Measurements from ENCODE around the gene LDLRAD3.

Gene LDLRAD3

DNA sequence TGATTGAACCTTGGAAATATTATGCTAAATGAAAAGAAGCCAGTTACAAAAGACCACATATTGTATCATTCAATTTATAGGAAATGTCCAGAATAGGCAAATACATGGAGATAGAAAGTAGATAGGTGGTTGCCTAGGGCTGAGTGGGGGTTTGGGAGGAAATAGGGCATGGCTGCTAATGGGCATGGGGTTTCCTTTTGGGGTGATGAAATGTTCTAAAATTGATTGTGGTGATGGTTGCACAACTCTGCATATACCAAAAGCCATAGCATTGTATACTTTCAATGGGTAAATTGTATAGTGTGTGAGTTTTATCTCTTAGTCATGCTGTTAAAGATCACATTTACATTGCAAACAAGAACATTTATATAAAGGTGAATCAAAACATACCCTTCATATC is 48.7 kb downstream of the LDLRAD3 start:
- no peak for DNase-seq (ENCODE audit: low spot score)
- no peak for TF ChIP-seq CTCF (IDR thresholded peaks at IDR 0.05; ENCODE audit: extremely low read depth, missing control alignments)

DNA sequence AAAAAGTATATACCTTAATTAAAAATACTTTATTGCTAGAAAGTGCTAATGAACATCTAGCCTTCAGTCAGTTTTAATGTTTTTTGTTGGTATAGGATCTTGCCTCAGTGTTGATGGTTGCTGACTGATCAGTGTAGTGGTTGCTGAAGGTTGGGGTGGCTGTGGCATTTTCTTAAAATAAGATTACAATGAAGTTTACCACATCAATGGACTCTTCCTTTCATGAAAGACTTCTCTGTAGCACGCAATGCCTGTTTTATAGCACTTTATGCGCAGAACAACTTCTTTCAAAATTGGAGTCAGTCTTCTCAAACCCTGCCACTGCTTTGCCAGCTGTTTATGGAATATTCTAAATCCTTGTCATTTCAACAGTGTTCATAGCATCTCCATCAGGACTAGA is 50.6 kb downstream of the LDLRAD3 start:
- no peak for TF ChIP-seq CTCF (IDR thresholded peaks at IDR 0.05; ENCODE audit: extremely low read depth, missing control alignments)
- no peak for DNase-seq (ENCODE audit: low spot score)

DNA sequence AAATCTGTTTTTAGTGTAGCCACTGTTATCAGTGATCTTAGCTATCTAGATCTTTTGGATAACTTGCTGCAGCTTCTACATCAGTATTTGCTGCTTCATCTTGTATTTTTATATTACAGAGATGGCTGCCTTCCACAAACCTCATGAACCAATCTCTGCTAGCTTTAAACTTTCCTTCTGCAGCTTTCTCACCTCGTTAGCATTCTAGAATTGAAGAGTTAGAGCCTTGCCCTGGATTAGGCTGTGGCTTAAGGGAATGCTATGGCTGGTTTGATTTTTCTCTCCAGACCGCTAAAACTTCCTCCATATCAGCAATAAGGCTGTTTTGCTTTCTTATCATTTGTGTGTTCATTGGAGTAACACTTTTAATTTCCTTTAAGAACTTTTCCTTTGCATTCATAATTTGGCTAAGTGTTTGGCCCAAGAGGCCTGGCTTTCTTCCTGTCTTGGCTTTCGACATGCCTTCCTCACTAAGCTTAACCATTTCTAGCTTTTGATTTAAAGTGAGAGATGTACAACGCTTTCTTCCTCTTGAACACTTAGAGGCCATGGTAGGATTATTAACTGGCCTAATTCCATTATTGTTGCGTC is 51.9 kb downstream of the LDLRAD3 start:
- no peak for TF ChIP-seq CTCF (IDR thresholded peaks at IDR 0.05; ENCODE audit: extremely low read depth, missing control alignments)
- DNase-seq (ENCODE audit: low spot score) = no peak

GRCh38 chr11:35997902-35998520 is 54.1 kb downstream of the LDLRAD3 start:
- DNase-seq (ENCODE audit: low spot score) = no peak
- no peak for TF ChIP-seq CTCF (IDR thresholded peaks at IDR 0.05; ENCODE audit: extremely low read depth, missing control alignments)

- no peak for DNase-seq (ENCODE audit: low spot score)
- TF ChIP-seq CTCF (IDR thresholded peaks at IDR 0.05; ENCODE audit: extremely low read depth, missing control alignments) = no peak
Observed at GRCh38 chr11:35998634-35999033, 54.8 kb downstream of the LDLRAD3 start.

- no peak for DNase-seq (ENCODE audit: low spot score)
- no peak for TF ChIP-seq CTCF (IDR thresholded peaks at IDR 0.05; ENCODE audit: extremely low read depth, missing control alignments)
Observed at GRCh38 chr11:36000616-36001190, 56.8 kb downstream of the LDLRAD3 start.

GRCh38 chr11:36002196-36002595 is 58.3 kb downstream of the LDLRAD3 start:
- DNase-seq (ENCODE audit: low spot score) = no peak

More at GRCh38 chr11:36002196-36002595, 58.3 kb downstream of the LDLRAD3 start:
- TF ChIP-seq CTCF (IDR thresholded peaks at IDR 0.05; ENCODE audit: extremely low read depth, missing control alignments) = no peak

All from GM20000 (cell line).